Skeletal muscle satellite cell (primary cell): ENCODE results near the gene HEATR1.

Source experiments
- H3K27me3 ChIP-seq: 2 replicates; pipeline ENCODE4 v1.7.0; 2013; ENCODE audit warnings: low read length; ENCODE audit not compliant: control insufficient read depth, insufficient read depth
- H3K36me3 ChIP-seq: 2 replicates; pipeline ENCODE4 v1.7.0; 2013; ENCODE audit warnings: mild to moderate bottlenecking, control low read depth, low read length; ENCODE audit not compliant: insufficient read depth
- H3K4me1 ChIP-seq: 2 replicates; pipeline ENCODE4 v1.7.0; 2013; ENCODE audit warnings: low read length; ENCODE audit not compliant: control insufficient read depth, insufficient read depth
- H3K4me2 ChIP-seq: 2 replicates; pipeline ENCODE4 v1.7.0; 2013; ENCODE audit warnings: mild to moderate bottlenecking, low read length
- H3K4me3 ChIP-seq: 2 replicates; pipeline ENCODE4 v1.7.0; 2013; ENCODE audit warnings: low read length
- H3K9ac ChIP-seq: 2 replicates; pipeline ENCODE4 v1.7.0; 2013; ENCODE audit warnings: mild to moderate bottlenecking, low read depth, low read length, moderate library complexity
- H3K9me3 ChIP-seq: replicated peaks from 2 replicates; pipeline ENCODE4 v1.7.0; 2013; ENCODE audit warnings: mild to moderate bottlenecking, control low read depth, low read length

HEATR1 gene

DNA sequence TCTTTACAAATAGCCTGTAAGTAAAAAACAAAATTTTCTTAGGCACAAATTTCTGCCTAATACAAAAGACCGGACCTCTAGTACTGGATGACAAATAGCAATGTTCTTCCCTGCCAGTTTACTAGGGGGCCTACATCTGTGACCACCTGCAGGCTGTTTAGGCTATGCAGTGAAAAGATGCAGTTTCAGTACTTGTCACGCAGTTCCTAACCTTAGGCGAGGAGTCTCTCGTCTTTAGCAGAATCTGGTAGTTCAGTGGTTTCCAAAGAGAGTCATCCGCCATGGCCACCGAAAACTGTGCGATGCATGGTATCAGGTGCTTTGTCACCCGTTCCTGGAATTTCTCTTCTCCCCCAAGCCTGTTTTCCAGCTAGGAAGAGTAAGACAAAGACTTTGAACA lies 50.9 kb downstream of the HEATR1 start:
- H3K36me3 ChIP-seq: peaks cover 95% of the 10 kb centered on the region
- no peak overlapping the region for H3K4me2 ChIP-seq
- no peaks in the 10 kb centered on the region for H3K4me1 ChIP-seq
- no peaks in the 10 kb centered on the region for H3K27me3 ChIP-seq
- no peak overlapping the region for H3K9ac ChIP-seq
- H3K9me3 ChIP-seq: no peaks in the 10 kb centered on the region
- H3K4me3 ChIP-seq: no peak overlapping the region

DNA sequence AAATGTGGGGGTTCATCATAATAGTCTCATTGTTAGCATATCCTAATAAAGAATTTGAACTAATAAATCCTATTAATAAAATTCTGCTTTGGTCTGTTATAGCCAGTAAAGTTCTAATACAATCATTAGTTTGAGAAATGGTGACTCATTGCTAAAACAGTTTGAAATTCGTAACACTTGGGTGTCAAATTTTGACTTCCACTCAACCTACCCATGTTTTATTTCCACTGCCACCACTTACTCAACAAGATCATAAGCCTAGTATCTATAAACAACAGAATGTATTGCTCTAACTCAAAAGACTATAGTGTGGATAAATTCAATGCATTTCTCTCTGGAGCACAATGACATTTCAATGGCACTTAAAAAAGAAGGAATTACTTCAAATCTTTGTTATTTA lies 51.4 kb downstream of the HEATR1 start:
- Histone ChIP-seq H3K4me3 (no peak overlapping the region), H3K27me3 (no peaks in the 10 kb centered on the region), H3K4me2 (no peak overlapping the region), H3K9ac (no peak overlapping the region), H3K9me3 (no peaks in the 10 kb centered on the region), H3K4me1 (no peaks in the 10 kb centered on the region), H3K36me3 (peaks cover 95% of the 10 kb centered on the region)

DNA sequence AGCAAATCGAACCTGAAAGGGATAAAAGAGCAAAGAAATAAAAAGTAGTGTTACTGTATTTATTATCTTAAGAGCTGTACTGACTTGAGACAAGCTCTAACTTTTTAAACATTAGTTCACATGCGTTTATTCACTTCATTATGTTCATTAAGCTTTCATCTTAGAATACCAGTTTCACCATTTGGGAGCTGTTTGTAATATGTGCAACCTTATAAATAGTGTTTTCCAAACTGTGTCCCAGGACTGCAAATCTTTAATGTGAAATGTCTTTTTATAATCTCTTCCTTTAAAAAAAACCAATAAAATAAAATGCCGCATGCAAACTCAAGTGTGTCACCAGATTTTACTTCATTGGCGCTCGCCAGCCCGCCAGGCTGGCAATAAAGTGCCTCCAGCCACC lies 52.2 kb downstream of the HEATR1 start:
- H3K36me3 ChIP-seq: peaks cover 95% of the 10 kb centered on the region
- H3K4me1 ChIP-seq: no peaks in the 10 kb centered on the region
- H3K4me2 ChIP-seq: no peak overlapping the region
- no peak overlapping the region for H3K9ac ChIP-seq
- H3K4me3 ChIP-seq: no peak overlapping the region
- no peaks in the 10 kb centered on the region for H3K9me3 ChIP-seq
- H3K27me3 ChIP-seq: no peaks in the 10 kb centered on the region

DNA sequence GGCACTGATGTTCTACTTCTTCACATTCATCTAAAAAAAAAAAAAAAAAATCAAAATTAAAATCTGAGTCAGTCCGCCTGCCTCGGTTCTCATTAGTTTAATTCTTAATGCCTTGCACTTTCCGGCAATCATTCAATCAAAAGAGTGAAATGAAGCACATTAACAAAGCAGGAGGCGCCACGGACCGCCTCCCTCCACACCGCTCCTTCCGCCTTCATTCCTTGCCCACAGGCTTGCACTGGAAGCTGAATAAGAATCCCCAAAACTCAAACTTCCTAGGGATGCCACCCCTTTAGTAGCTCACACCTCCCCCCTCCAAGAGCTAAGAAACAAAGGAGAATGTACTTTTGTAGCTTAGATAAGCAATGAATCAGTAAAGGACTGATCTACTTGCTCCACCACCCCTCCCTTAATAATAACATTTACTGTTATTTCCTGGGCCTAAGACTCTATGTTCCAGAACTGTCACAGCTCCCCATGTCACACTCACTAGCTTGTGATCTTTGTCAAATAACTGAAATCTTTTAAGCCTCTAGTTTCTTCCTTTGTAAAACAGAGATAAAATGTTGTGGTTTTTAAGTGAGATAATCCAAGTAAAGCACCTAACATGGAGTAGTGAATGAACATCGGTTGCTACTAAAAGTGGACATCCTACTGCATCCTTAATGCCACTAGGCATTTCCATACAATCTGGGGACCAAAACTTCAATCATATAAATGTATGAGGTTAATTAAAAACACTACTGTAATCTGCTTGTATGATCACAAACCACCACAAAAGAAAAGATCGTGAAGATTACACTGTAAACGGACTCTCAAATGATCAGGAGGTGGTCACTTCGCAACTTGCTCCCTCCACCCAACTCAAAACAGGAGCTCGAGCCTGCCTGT lies 53.1 kb downstream of the HEATR1 start:
- H3K4me1 ChIP-seq: no peaks in the 10 kb centered on the region
- no peak overlapping the region for H3K4me3 ChIP-seq
- no peaks in the 10 kb centered on the region for H3K9me3 ChIP-seq
- H3K4me2 ChIP-seq: no peak overlapping the region
- no peak overlapping the region for H3K9ac ChIP-seq
- no peaks in the 10 kb centered on the region for H3K27me3 ChIP-seq
- H3K36me3 ChIP-seq: peaks cover 94% of the 10 kb centered on the region

DNA sequence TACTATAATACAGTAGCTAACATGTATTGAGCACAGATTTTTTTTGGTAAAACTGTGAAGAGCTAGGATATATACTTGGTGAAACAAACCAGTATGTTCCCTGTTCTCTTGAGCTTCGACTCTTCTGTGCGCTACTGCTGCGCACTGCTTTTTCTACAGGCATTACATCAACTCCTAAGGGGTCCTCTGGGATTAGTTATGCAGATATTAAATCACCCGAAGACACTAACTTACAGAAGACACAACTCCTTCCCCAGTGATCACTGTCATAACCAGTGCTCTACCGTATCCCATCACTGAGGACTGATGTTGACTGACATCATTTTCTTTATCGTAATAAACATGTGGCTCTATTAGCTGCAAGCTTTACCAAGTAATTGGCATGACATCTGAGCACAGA lies 55.9 kb downstream of the HEATR1 start:
- H3K36me3 ChIP-seq: peaks cover 98% of the 10 kb centered on the region
- H3K27me3 ChIP-seq: no peaks in the 10 kb centered on the region
- H3K9ac ChIP-seq: no peak overlapping the region
- H3K9me3 ChIP-seq: no peaks in the 10 kb centered on the region
- no peak overlapping the region for H3K4me3 ChIP-seq
- H3K4me2 ChIP-seq: no peak overlapping the region
- H3K4me1 ChIP-seq: no peaks in the 10 kb centered on the region

DNA sequence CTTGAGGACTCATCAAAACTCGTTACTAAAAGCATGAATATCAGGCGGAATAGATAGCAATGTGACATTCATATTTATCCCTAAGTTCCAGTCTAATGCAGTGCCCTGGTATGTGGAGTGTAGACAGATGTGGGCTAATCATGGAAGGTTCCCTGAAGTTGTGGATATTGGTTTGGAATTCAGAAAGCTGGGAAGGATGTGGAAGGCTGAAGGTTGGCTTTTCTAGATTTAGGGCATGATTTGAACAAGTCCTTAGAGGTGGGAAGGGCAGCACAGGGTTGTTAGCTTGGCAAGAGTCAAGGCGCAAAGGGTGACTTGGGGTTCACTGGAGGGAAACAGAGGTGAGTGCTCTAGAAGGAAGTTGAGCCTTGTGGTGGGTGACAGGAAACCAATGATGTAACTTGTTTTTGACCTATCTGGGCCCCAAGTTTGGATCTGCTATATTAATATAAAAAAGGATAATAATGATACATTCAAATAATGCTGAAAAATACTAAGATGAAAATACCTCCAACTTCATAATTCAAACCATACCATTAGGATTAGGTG lies 58.6 kb downstream of the HEATR1 start:
- no peak overlapping the region for H3K9ac ChIP-seq
- H3K9me3 ChIP-seq: no peaks in the 10 kb centered on the region
- no peak overlapping the region for H3K4me3 ChIP-seq

DNA sequence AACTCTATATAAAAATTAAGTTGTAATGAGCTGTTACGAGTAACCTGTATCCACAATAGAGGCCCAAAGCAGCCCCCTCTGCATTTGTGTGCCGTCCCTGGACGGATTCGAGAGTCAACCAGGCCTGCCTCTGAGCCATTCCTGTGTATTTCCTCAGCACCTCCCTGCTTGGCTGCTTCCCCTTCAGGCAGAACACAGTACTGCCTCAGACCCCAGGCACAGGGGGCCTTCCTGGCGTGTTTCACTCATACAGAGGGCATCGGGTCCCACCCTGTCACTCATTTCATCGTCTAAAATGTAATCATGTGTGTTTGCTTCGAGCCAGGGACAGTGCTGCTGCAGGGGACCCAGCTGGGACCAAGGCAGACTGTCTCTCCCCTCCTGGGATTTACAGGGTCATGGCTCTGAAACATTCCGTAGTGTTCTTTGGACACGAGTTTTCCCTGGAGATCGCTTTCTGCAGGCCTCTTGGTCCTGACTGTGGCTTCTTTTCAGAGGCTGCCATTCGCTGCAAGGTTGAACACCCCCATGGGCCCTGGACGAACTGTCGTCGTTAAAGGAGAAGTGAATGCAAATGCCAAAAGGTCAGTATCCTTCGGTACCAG lies 61.1 kb downstream of the HEATR1 start:
- Histone ChIP-seq H3K9me3 (no peaks in the 10 kb centered on the region), H3K4me2 (no peak overlapping the region), H3K9ac (no peak overlapping the region), H3K36me3 (peaks cover 96% of the 10 kb centered on the region), H3K4me3 (no peak overlapping the region), H3K4me1 (no peaks in the 10 kb centered on the region), H3K27me3 (no peaks in the 10 kb centered on the region)

More for the DNA sequence above, 58.6 kb downstream of the HEATR1 start:
- Histone ChIP-seq H3K4me1 (no peaks in the 10 kb centered on the region), H3K36me3 (peaks cover 97% of the 10 kb centered on the region), H3K4me2 (no peak overlapping the region), H3K27me3 (no peaks in the 10 kb centered on the region)

DNA sequence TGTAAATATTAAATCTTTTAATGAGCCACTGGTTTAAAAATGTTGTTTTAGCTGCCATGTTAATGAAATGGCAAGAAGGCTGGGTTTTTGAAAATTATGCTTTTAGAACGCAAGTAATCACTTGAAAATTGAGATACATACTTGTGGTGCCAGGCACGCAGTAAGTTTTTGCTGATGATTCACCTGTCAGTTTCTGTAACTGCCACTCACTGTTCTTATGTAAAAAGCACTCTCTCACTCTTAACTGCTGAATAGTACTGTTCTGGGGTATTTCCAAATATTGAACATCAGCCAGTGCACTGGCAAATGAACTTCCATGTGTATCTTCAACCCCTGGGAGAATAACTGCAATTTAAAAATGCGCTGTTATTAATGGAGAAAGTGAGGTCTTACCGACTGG lies 62.6 kb downstream of the HEATR1 start:
- Histone ChIP-seq H3K4me3 (no peak overlapping the region), H3K4me1 (no peaks in the 10 kb centered on the region), H3K4me2 (no peak overlapping the region), H3K27me3 (no peaks in the 10 kb centered on the region), H3K9me3 (no peaks in the 10 kb centered on the region), H3K9ac (no peak overlapping the region), H3K36me3 (peaks cover 82% of the 10 kb centered on the region)

DNA sequence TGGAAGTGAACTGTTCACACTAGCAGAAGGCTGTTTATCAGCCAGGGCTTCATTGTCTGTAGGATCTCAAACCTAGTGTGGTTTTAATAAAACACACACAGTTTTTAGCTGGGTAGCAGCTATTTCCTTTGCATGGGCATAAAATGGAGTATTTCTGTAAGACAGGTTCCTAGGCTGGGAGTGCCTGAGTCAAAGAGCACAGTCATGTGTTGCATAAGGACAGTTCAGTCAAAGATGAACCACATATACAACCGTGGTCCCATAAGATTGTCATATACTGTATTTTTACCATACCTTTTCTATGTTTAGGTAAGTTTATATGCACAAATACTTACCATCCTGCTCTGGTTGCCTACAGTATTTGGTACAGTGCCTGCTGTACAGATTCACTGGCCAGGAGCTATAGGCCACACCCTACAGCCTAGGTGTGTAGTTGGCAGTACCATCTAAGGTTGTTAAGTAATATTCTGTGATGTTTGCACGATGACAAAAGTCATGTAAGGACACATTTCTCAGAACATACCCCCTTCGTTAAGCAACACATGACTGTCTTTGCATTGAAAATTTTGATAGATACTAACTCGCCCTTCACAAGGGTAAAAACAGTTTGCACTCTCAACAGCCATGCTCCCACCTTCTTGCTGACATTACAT lies 63.4 kb downstream of the HEATR1 start:
- no peaks in the 10 kb centered on the region for H3K9me3 ChIP-seq
- H3K36me3 ChIP-seq: peaks cover 83% of the 10 kb centered on the region
- no peaks in the 10 kb centered on the region for H3K27me3 ChIP-seq
- no peak overlapping the region for H3K4me2 ChIP-seq
- no peak overlapping the region for H3K4me3 ChIP-seq
- H3K4me1 ChIP-seq: no peaks in the 10 kb centered on the region
- H3K9ac ChIP-seq: no peak overlapping the region

DNA sequence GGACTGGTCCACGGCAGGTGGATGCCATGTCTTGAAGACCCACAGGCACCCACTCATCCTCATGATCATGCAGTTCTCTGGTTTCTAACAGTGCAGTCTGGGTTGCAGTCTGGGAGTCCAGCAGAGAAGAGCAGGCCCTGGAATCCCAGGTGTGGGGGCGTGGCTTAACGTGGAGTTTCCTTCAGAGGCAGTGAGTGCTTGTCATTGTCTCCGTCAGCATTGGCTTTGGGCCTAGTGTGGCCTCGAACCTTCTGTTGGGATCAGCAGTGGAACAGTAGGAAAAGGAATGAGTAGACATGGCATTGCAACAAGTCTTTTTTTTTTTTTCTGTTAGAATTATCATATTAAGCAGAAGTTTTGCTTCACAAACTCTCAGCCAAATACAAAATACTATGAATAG lies 67.8 kb downstream of the HEATR1 start:
- Histone ChIP-seq H3K4me1 (peaks cover 12% of the 10 kb centered on the region), H3K9ac (no peak overlapping the region), H3K9me3 (no peaks in the 10 kb centered on the region), H3K27me3 (no peaks in the 10 kb centered on the region), H3K4me3 (no peak overlapping the region), H3K36me3 (peaks cover 49% of the 10 kb centered on the region), H3K4me2 (no peak overlapping the region)

DNA sequence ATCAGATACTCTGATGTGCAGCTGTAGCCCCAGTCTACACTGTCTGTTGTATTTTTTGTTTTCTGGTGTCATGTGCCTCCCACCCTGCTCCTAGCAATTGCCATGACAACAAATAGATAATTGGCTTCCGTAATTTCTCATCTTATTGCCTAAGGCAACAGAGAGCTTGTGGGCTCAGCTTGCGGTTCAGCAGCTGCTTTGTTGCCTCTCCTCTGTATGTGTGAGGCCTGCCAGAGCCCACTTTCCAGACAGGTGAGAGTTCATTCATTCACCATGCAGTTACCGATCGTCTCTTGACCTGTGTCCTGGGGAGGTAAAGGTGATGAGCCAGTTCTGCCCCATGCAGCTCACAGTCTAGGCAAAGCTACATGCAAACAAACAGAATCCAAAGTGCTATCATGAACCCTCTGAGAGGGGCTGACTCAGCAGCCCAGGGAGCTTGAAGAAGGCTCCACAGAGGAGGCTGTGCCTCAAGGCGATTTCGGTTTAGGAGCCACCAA lies 68.6 kb downstream of the HEATR1 start:
- no peak overlapping the region for H3K9ac ChIP-seq
- no peaks in the 10 kb centered on the region for H3K27me3 ChIP-seq
- peaks cover 12% of the 10 kb centered on the region for H3K4me1 ChIP-seq
- H3K36me3 ChIP-seq: peaks cover 44% of the 10 kb centered on the region
- H3K4me3 ChIP-seq: no peak overlapping the region
- H3K9me3 ChIP-seq: no peaks in the 10 kb centered on the region
- H3K4me2 ChIP-seq: no peak overlapping the region
